PC-3 (cell line): Measurements from ENCODE around the gene VAMP4. TPM values are rescaled to one million over a fixed set of nuclear protein-coding genes. Genes with fewer than 3 reads are reported as not detected.
"Not testable (repeated sequence)": the region's sequence is repeated elsewhere in the genome, so short reads cannot be mapped to it uniquely, and the experiment has no call there.

ENCODE experiments used
- ATAC-seq: fragments of 200-7000 bp; cut with Tn5 transposase; 2 replicates; pipeline ENCODE4 v1.9.1; 2020; ENCODE audit warnings: mild to moderate bottlenecking, moderate library complexity
- BruUV-seq: library from RNA; stranded (reverse); fragments of 400-500 nt; replicated peaks from 2 replicates; lab custom pipeline; 2021; lab: Mats Ljungman, UMichigan
- CTCF ChIA-PET: fragments of 300-600 bp; sonication (Branson Sonifier 250); formaldehyde crosslinking; loops from one replicate; lab custom pipeline; 2022; ENCODE audit warnings: antibody characterized with exemption; lab: Charles Lee
- POLR2A ChIA-PET: fragments of 300-600 bp; sonication (Branson Sonifier 250); formaldehyde crosslinking; loops from one replicate; lab custom pipeline; 2022; ENCODE audit warnings: antibody characterized with exemption; ENCODE audit not compliant: unreplicated experiment; lab: Charles Lee
- DNase-seq: peaks from one replicate; pipeline ENCODE4 v3.0.0-alpha.2; 2015
- H2AFZ ChIP-seq: fragments of 300-600 bp; sonication (generic); 2 replicates; pipeline ENCODE4 v1.6.0; 2016; ENCODE audit warnings: antibody characterized with exemption, low read length
- H3F3A ChIP-seq: fragments of 300-600 bp; sonication (generic); one replicate; pipeline ENCODE4 v1.6.0; 2017; ENCODE audit warnings: antibody characterized with exemption, low read length, control low read depth, mild to moderate bottlenecking; ENCODE audit not compliant: unreplicated experiment
- H3K27ac ChIP-seq: fragments of 300-600 bp; sonication (generic); 2 replicates; pipeline ENCODE4 v1.5.1; 2016; ENCODE audit warnings: mild to moderate bottlenecking, low read length
- H3K27me3 ChIP-seq: fragments of 300-600 bp; sonication (generic); 2 replicates; pipeline ENCODE4 v1.6.1; 2016; ENCODE audit warnings: low read length, mixed read lengths
- H3K36me3 ChIP-seq: fragments of 300-600 bp; sonication (generic); 2 replicates; pipeline ENCODE4 v1.6.1; 2016; ENCODE audit warnings: low read depth, mixed run types, low read length, mixed read lengths
- H3K4me1 ChIP-seq: fragments of 300-600 bp; sonication (generic); 2 replicates; pipeline ENCODE4 v1.5.1; 2016; ENCODE audit warnings: low read length; ENCODE audit not compliant: insufficient read depth
- H3K4me2 ChIP-seq: fragments of 300-600 bp; sonication (generic); 2 replicates; pipeline ENCODE4 v1.6.0; 2016; ENCODE audit warnings: low read length
- H3K4me3 ChIP-seq: fragments of 300-600 bp; sonication (generic); 2 replicates; pipeline ENCODE4 v1.5.1; 2016; ENCODE audit warnings: mild to moderate bottlenecking, low read length, mixed read lengths
- H3K79me2 ChIP-seq: fragments of 300-600 bp; sonication (generic); 2 replicates; pipeline ENCODE4 v1.6.1; 2017; ENCODE audit warnings: low read length, mixed read lengths
- H3K9ac ChIP-seq: fragments of 300-600 bp; sonication (generic); 2 replicates; pipeline ENCODE4 v1.6.0; 2016; ENCODE audit warnings: mild to moderate bottlenecking, low read length
- H3K9me2 ChIP-seq: fragments of 300-600 bp; sonication (generic); replicated peaks from 2 replicates; pipeline ENCODE4 v1.6.1; 2016; ENCODE audit warnings: mixed run types, low read length, mixed read lengths
- H3K9me3 ChIP-seq: fragments of 300-600 bp; sonication (generic); 2 replicates; pipeline ENCODE4 v1.6.1; 2016; ENCODE audit warnings: low read length, mixed read lengths
- H4K20me1 ChIP-seq: fragments of 300-600 bp; sonication (generic); 2 replicates; pipeline ENCODE4 v1.6.1; 2016; ENCODE audit warnings: low read length, mixed read lengths
- EZH2 ChIP-seq: fragments of 300-600 bp; sonication (generic); IDR thresholded peaks from one replicate; pipeline ENCODE4 v1.6.1; 2017; ENCODE audit warnings: antibody characterized with exemption, mild to moderate bottlenecking, low read length; ENCODE audit not compliant: unreplicated experiment
- EZH2phosphoT487 ChIP-seq: fragments of 300-600 bp; sonication (generic); IDR thresholded peaks from 2 replicates; pipeline ENCODE4 v1.6.1; 2018; ENCODE audit warnings: mild to moderate bottlenecking, antibody characterized with exemption, low read length, borderline replicate concordance
- intact Hi-C: fragments of 100-400 bp; cut with micrococcal nuclease; formaldehyde crosslinking; loops from 2 replicates; pipeline ENCODE4 v1.9.0; 2023
- total RNA-seq: library from RNA; depleted of rRNA; stranded (reverse); fragments of >200 nt; gene quantifications from 2 replicates; pipeline ENCODE4 v1.2.3, GENCODE V29; 2014
- TF ChIP-seq, protein P1 (sequence below): fragments of 300-600 bp; sonication (generic); conservative IDR thresholded peaks from 2 replicates; pipeline ENCODE4 v1.5.1; 2017; ENCODE audit warnings: antibody characterized with exemption, low read depth, mild to moderate bottlenecking, low read length

The VAMP4 gene
- total RNA-seq, 1 experiment from 2014 or later = 7.2 TPM

DNA sequence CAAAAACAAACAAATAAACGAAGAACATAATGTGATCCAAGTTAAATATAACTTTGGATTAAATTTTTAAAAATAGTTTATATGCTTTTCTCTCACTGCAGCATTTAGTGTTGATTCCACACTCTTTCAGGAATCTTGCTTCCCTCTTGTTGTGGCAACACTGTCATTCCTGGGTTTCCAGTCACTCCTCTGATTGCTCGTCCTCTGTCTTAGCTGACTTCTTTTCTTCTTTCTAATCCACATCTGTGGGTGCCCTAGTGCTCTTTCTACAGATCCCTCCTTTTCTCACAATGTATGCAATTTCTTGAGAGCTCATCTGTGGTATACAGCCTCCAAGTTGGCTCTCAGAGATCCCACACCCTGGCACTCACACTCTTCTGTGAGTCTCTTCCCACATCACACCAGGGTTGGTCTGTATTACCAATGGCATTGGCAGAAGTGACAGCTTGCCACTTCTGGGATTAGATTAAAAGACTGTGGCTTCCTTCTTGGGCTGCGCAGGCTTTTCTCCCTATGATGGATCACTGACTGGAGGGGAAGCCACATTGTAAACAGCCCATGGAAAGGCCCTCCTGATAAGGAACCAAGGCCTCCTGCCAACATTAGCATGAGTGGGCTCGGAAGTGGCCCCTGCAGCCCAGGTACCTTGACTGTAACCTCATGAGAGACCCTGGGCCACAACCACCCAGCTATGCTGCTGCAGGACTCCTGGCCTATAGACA, 77.8 kb downstream of the VAMP4 start:
- H3K36me3 ChIP-seq = no peaks in the 10 kb centered on the region
- no TSS peak for BruUV-seq
- no peaks in the 10 kb centered on the region for H3F3A ChIP-seq
- ATAC-seq (no peak), DNase-seq (no peak)
- ChIA-PET POLR2A (interaction anchor here (0.7 kb wide), 1 partner anchor 10 kb away, joined by 3 read pairs; no protein-coding TSS in a partner anchor), CTCF (no interaction called here)
- H3K27me3 ChIP-seq = peaks cover 53% of the 10 kb centered on the region
- H4K20me1 ChIP-seq = no peaks in the 10 kb centered on the region
- no peak overlapping the region for H2AFZ ChIP-seq
- no peaks in the 10 kb centered on the region for H3K9me2 ChIP-seq
- H3K9me3 ChIP-seq = no peaks in the 10 kb centered on the region
- no peak overlapping the region for H3K4me2 ChIP-seq
- H3K4me3 ChIP-seq = no peak overlapping the region
- no peak for TF ChIP-seq EZH2
- TF ChIP-seq, protein P1, sequence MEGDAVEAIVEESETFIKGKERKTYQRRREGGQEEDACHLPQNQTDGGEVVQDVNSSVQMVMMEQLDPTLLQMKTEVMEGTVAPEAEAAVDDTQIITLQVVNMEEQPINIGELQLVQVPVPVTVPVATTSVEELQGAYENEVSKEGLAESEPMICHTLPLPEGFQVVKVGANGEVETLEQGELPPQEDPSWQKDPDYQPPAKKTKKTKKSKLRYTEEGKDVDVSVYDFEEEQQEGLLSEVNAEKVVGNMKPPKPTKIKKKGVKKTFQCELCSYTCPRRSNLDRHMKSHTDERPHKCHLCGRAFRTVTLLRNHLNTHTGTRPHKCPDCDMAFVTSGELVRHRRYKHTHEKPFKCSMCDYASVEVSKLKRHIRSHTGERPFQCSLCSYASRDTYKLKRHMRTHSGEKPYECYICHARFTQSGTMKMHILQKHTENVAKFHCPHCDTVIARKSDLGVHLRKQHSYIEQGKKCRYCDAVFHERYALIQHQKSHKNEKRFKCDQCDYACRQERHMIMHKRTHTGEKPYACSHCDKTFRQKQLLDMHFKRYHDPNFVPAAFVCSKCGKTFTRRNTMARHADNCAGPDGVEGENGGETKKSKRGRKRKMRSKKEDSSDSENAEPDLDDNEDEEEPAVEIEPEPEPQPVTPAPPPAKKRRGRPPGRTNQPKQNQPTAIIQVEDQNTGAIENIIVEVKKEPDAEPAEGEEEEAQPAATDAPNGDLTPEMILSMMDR = no peak
- TF ChIP-seq EZH2phosphoT487 = no peak
- H3K9ac ChIP-seq = no peak overlapping the region
- no peak overlapping the region for H3K27ac ChIP-seq
- H3K79me2 ChIP-seq = no peaks in the 10 kb centered on the region
- H3K4me1 ChIP-seq = peaks cover 13% of the 10 kb centered on the region
- intact Hi-C loops = no loop called here

DNA sequence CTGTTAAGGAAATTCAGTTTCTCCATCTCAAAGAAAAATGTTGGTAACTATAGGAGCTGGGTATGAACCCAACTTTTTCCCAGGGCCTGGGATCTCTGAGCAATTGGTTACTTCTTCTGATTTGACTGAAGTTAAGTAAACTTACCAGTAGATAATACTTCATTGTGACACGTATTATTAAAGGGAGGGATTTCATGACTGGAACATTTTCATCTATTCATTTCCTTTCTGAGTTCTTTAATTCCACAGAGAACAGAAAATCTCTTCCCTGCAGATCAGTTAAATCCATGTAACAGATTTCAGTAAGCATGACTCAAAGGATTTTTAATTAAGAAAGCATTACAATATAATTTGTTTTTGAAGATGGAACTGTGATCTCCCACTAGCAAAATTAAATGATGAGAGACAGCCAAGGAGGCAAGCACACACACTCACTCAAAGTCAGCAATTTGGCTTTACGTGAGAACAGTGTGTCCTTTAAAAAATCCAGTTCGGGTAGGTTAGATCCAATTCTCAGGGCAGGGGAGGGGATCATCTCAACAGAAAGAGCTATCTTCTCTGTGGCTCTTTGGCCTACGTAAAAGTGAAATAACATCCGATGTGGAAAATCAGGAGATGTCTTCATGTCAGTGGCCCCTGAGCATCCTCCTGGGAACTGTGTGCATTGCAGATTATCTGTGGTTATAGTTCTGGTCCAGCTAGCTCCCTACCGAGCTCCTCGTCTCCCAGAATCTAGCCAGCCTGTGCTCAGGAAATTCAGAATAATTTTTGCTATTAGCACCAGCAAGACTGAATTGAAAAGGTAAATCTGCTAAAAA, 78.6 kb downstream of the VAMP4 start:
- H3K9me3 ChIP-seq = no peaks in the 10 kb centered on the region
- H4K20me1 ChIP-seq = no peaks in the 10 kb centered on the region
- ChIA-PET CTCF (interaction anchor here (0.6 kb wide), 1 partner anchor 95 kb away, joined by 3 read pairs; no protein-coding TSS in a partner anchor), POLR2A (interaction anchor here (0.7 kb wide), 1 partner anchor 9 kb away, joined by 3 read pairs; no protein-coding TSS in a partner anchor)
- no peaks in the 10 kb centered on the region for H3K36me3 ChIP-seq
- TF ChIP-seq EZH2phosphoT487 = no peak
- no TSS peak for BruUV-seq
- H3K27ac ChIP-seq = no peak overlapping the region
- no peak for DNase-seq
- no peak overlapping the region for H3K4me2 ChIP-seq
- H3K27me3 ChIP-seq = peaks cover 48% of the 10 kb centered on the region
- no peaks in the 10 kb centered on the region for H3K9me2 ChIP-seq
- H2AFZ ChIP-seq = no peak overlapping the region
- H3K79me2 ChIP-seq = no peaks in the 10 kb centered on the region
- H3F3A ChIP-seq = no peaks in the 10 kb centered on the region
- intact Hi-C loops = no loop called here
- peaks cover 13% of the 10 kb centered on the region for H3K4me1 ChIP-seq
- H3K4me3 ChIP-seq = no peak overlapping the region
- no peak for ATAC-seq
- H3K9ac ChIP-seq = no peak overlapping the region

DNA sequence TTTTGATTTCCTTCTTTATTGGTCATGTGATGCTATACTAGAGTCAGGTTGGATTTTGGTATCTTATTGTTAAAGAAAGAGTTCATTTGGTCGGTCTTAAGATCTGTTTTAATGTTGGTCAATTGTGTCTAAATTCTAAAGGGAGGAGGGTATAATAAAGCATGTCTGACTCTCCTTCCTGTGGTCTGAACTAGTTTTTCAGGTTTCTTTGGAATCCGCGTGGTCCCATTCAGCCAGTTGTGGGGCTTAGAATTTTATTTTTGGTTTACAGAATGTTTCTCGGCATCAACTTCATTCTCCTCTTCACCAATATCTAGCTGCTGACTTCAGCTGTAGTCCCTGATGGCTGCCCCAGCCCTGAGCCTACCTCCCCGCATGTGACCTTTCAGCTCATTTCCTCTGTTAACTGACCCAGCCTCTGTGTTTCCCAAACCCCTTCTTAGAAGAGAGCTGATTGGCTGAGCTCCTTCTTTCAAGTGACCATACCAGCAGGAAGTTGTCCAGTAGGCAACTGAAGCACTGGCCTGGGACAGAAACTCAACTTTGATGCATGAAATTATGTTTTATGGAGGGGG, 80.7 kb downstream of the VAMP4 start:
- Histone ChIP-seq H3K9me3 (no peaks in the 10 kb centered on the region), H4K20me1 (no peaks in the 10 kb centered on the region), H3K79me2 (no peaks in the 10 kb centered on the region), H3K9ac (no peak overlapping the region), H3K27ac (no peak overlapping the region), H3K9me2 (no peaks in the 10 kb centered on the region), H3K36me3 (no peaks in the 10 kb centered on the region), H3K4me1 (peaks cover 13% of the 10 kb centered on the region), H3K27me3 (peaks cover 32% of the 10 kb centered on the region), H2AFZ (peak overlapping the region; percentile 39), H3F3A (no peaks in the 10 kb centered on the region), H3K4me3 (no peak overlapping the region), H3K4me2 (peak overlapping the region; percentile 1; the same call in 1 of the 2 replicates)
- ATAC-seq (no peak), DNase-seq (peak; percentile 78)
- no TSS peak for BruUV-seq
- intact Hi-C loops = no loop called here
- ChIA-PET CTCF (no interaction called here), POLR2A (interaction anchor here (0.7 kb wide), 1 partner anchor 348 kb away, joined by 4 read pairs; no protein-coding TSS in a partner anchor)
- TF ChIP-seq EZH2phosphoT487 (no peak), EZH2 (no peak)
- TF ChIP-seq, protein P1 = no peak

DNA sequence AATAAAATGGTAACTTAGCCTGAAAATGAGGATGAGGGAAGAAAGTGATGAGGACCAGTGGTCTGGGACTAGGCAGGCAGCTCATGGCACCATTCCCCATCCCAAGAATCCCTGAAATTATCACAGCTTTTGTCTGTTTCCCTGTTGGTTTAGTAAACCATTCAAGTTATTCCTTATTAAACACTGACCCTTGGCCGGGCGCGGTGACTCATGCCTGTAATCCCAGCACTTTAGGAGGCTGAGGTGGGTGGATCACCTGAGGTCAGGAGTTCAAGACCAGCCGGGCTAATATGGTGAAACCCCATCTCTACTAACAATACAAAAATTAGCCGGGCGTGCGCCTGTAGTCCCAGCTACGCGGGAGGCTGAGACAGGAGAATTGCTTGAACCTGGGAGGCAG, 85.7 kb downstream of the VAMP4 start:
- H2AFZ ChIP-seq, H3F3A ChIP-seq, H3K4me3 ChIP-seq, POLR2A ChIA-PET, ATAC-seq, intact Hi-C loops, DNase-seq, H3K4me2 ChIP-seq, H3K27ac ChIP-seq, H3K9me3 ChIP-seq, H3K36me3 ChIP-seq, H3K9ac ChIP-seq, H3K79me2 ChIP-seq, H4K20me1 ChIP-seq, BruUV-seq, H3K9me2 ChIP-seq: not testable (repeated sequence)
- Histone ChIP-seq H3K27me3 (peaks cover 25% of the 10 kb centered on the region), H3K4me1 (peaks cover 16% of the 10 kb centered on the region)
- CTCF ChIA-PET = interaction anchor here (0.5 kb wide), 1 partner anchor 12 kb away, joined by 4 read pairs; no protein-coding TSS in a partner anchor
